DOHH2 (cell line): ENCODE results near the gene KAZALD1.

Experiments used
- H3F3A ChIP-seq: fragments of 200-600 bp; sonication (generic), shearing (Covaris generic); 2 replicates; pipeline ENCODE4 v1.6.0; 2016; ENCODE audit warnings: antibody characterized with exemption, mild to moderate bottlenecking; ENCODE audit not compliant: control insufficient read depth, insufficient read depth
- H3K27ac ChIP-seq: fragments of 200-600 bp; sonication (generic); 2 replicates; pipeline ENCODE4 v1.5.1; 2014; ENCODE audit warnings: low read depth, mild to moderate bottlenecking, low read length, moderate library complexity
- H3K27me3 ChIP-seq: fragments of 200-600 bp; sonication (generic); 2 replicates; pipeline ENCODE4 v1.6.1; 2014; ENCODE audit warnings: mild to moderate bottlenecking, low read length, mixed read lengths; ENCODE audit not compliant: control insufficient read depth
- H3K36me3 ChIP-seq: fragments of 200-600 bp; sonication (generic); 2 replicates; pipeline ENCODE4 v1.6.1; 2014; ENCODE audit warnings: mild to moderate bottlenecking, low read length, moderate library complexity, mixed read lengths; ENCODE audit not compliant: control insufficient read depth
- H3K4me1 ChIP-seq: fragments of 200-600 bp; sonication (generic); 2 replicates; pipeline ENCODE4 v1.6.1; 2014; ENCODE audit warnings: mild to moderate bottlenecking, low read length, mixed read lengths; ENCODE audit not compliant: control insufficient read depth
- H3K4me2 ChIP-seq: fragments of 200-600 bp; sonication (generic); 2 replicates; pipeline ENCODE4 v1.6.0; 2014; ENCODE audit warnings: mild to moderate bottlenecking, low read length, moderate library complexity
- H3K4me3 ChIP-seq: fragments of 200-600 bp; sonication (generic); 2 replicates; pipeline ENCODE4 v1.5.1; 2014; ENCODE audit warnings: mild to moderate bottlenecking, low read length, mixed read lengths
- H3K79me2 ChIP-seq: fragments of 200-600 bp; sonication (generic); 2 replicates; pipeline ENCODE4 v1.6.1; 2014; ENCODE audit warnings: mild to moderate bottlenecking, low read length, mixed read lengths; ENCODE audit not compliant: control insufficient read depth
- H3K9me2 ChIP-seq: fragments of 200-600 bp; sonication (generic); replicated peaks from 2 replicates; pipeline ENCODE4 v1.6.1; 2014; ENCODE audit warnings: mild to moderate bottlenecking, low read length, mixed read lengths; ENCODE audit not compliant: control insufficient read depth
- H3K9me3 ChIP-seq: fragments of 200-600 bp; sonication (generic); 2 replicates; pipeline ENCODE4 v1.6.1; 2014; ENCODE audit warnings: antibody characterized with exemption, low read length, mixed read lengths; ENCODE audit not compliant: control insufficient read depth, insufficient read depth
- H4K20me1 ChIP-seq: fragments of 200-600 bp; sonication (generic); 2 replicates; pipeline ENCODE4 v1.6.0; 2014; ENCODE audit warnings: low read depth, mild to moderate bottlenecking, antibody characterized with exemption, low read length, moderate library complexity; ENCODE audit not compliant: control insufficient read depth, insufficient read depth
- CTCF ChIP-seq: fragments of 200-600 bp; sonication (generic); IDR thresholded peaks from one replicate; pipeline ENCODE4 v1.5.1; 2014; ENCODE audit warnings: antibody characterized with exemption, mild to moderate bottlenecking, low read depth, low read length; ENCODE audit not compliant: poor library complexity, severe bottlenecking
- EZH2phosphoT487 ChIP-seq: fragments of 200-600 bp; sonication (generic); IDR thresholded peaks from 2 replicates; pipeline ENCODE4 v1.6.1; 2017; ENCODE audit warnings: borderline replicate concordance, mild to moderate bottlenecking, antibody characterized with exemption, low read length, moderate library complexity, mixed read lengths

KAZALD1 gene

GRCh38 chr10:101031128-101031795, 30.5 kb upstream of the KAZALD1 start, which contains the start of the genes PDZD7 and SFXN3:
Gene PDZD7 (minus strand): TSS chr10:101031129. CDS start chr10:101030219, 910 bp downstream.
Gene SFXN3 (plus strand): TSS chr10:101031234. CDS start chr10:101034695, 3,461 bp downstream.
- Histone ChIP-seq H3K4me1 (peaks cover 33% of the 10 kb centered on the region), H3K27ac (no peak within 1 kb of the TSS), H4K20me1 (no peaks in the 10 kb centered on the region), H3K4me2 (peak within 1 kb of the TSS; percentile 95), H3K9me2 (no peaks in the 10 kb centered on the region), H3K79me2 (no peaks in the 10 kb centered on the region), H3K9me3 (no peaks in the 10 kb centered on the region), H3K4me3 (peak within 1 kb of the TSS; percentile 73), H3K27me3 (peaks cover 63% of the 10 kb centered on the region), H3F3A (no peaks in the 10 kb centered on the region), H3K36me3 (no peaks in the 10 kb centered on the region)
- peak; percentile 67; the same call in 1 of the 2 replicates for TF ChIP-seq EZH2phosphoT487
- TF ChIP-seq CTCF = no peak

GRCh38 chr10:101031796-101032636, 29.8 kb upstream of the KAZALD1 start:
- peaks cover 65% of the 10 kb centered on the region for H3K27me3 ChIP-seq
- H4K20me1 ChIP-seq = no peaks in the 10 kb centered on the region
- peak overlapping the region; percentile 95 for H3K4me2 ChIP-seq
- no peak overlapping the region for H3K27ac ChIP-seq
- H3K79me2 ChIP-seq = no peaks in the 10 kb centered on the region
- no peaks in the 10 kb centered on the region for H3K9me2 ChIP-seq
- H3K4me3 ChIP-seq = peak overlapping the region; percentile 73
- TF ChIP-seq EZH2phosphoT487 (no peak), CTCF (no peak)
- H3F3A ChIP-seq = no peaks in the 10 kb centered on the region
- no peaks in the 10 kb centered on the region for H3K36me3 ChIP-seq
- peaks cover 33% of the 10 kb centered on the region for H3K4me1 ChIP-seq
- no peaks in the 10 kb centered on the region for H3K9me3 ChIP-seq

- H3F3A ChIP-seq = no peaks in the 10 kb centered on the region
- TF ChIP-seq EZH2phosphoT487 = no peak; the same call in 1 of the 2 replicates
- TF ChIP-seq CTCF = no peak
- H3K27me3 ChIP-seq = peaks cover 66% of the 10 kb centered on the region
- no peaks in the 10 kb centered on the region for H3K9me2 ChIP-seq
- peak overlapping the region; percentile 73 for H3K4me3 ChIP-seq
- peak overlapping the region; percentile 95 for H3K4me2 ChIP-seq
- H3K79me2 ChIP-seq = no peaks in the 10 kb centered on the region
- peaks cover 33% of the 10 kb centered on the region for H3K4me1 ChIP-seq
- H3K9me3 ChIP-seq = no peaks in the 10 kb centered on the region
- H3K27ac ChIP-seq = no peak overlapping the region
- H4K20me1 ChIP-seq = no peaks in the 10 kb centered on the region
- no peaks in the 10 kb centered on the region for H3K36me3 ChIP-seq
These were observed 29.1 kb upstream of the KAZALD1 start for GRCh38 chr10:101032637-101033224.
